Measurements from ENCODE around the gene ZG16B. TPM values are rescaled to one million over a fixed set of nuclear protein-coding genes. Genes with fewer than 3 reads are reported as not detected.

ZG16B gene
- total RNA-seq, 4 donors from 2014 or later: not detected

GRCh38 chr16:2826591-2827373 is 3.3 kb upstream of the ZG16B start:
- no peak overlapping the region for H3K4me3 ChIP-seq
- no peak overlapping the region for H3K27ac ChIP-seq (replicated peaks in 1 of 4)
- WGBS: 77% methylated on average over 14 of the region's 19 CpGs
- no peaks in the 10 kb centered on the region for H3K36me3 ChIP-seq
- TF ChIP-seq EP300 (IDR thresholded peaks at IDR 0.05) (no peak), POLR2AphosphoS5 (IDR thresholded peaks at IDR 0.05) (no peak), POLR2A (IDR thresholded peaks at IDR 0.05; ENCODE audit: low read depth) (no peak), CTCF (IDR thresholded peaks at IDR 0.05) (no peak)
- intact Hi-C loops (cut with DNase I): no loop called here
- no peak for DNase-seq (ENCODE audit: extremely low spot score)
- H3K4me1 ChIP-seq: peaks cover 0 to 8% (median 0%) of the 10 kb centered on the region in 4 donors
- H3K9me3 ChIP-seq: no peaks in the 10 kb centered on the region
- peaks cover 0 to 65% (median 0%) of the 10 kb centered on the region in 4 donors for H3K27me3 ChIP-seq

- Histone ChIP-seq H3K4me3 (no peak overlapping the region), H3K36me3 (no peaks in the 10 kb centered on the region), H3K27me3 (peaks cover 0 to 71% (median 0%) of the 10 kb centered on the region in 4 donors), H3K27ac (replicated peaks in 1 of 4) (no peak overlapping the region), H3K4me1 (peaks cover 0 to 8% (median 0%) of the 10 kb centered on the region in 4 donors), H3K9me3 (no peaks in the 10 kb centered on the region)
- TF ChIP-seq POLR2AphosphoS5 (IDR thresholded peaks at IDR 0.05) (no peak), EP300 (IDR thresholded peaks at IDR 0.05) (no peak), POLR2A (IDR thresholded peaks at IDR 0.05; ENCODE audit: low read depth) (no peak), CTCF (IDR thresholded peaks at IDR 0.05) (no peak)
- no peak for DNase-seq (ENCODE audit: extremely low spot score)
- 75% methylated on average over 15 of the region's 15 CpGs for WGBS
- intact Hi-C loops (cut with DNase I): no loop called here
These were observed 2.7 kb upstream of the ZG16B start for GRCh38 chr16:2827374-2827791.

GRCh38 chr16:2827831-2828520 is 2.1 kb upstream of the ZG16B start:
- TF ChIP-seq CTCF (IDR thresholded peaks at IDR 0.05) (no peak), POLR2AphosphoS5 (IDR thresholded peaks at IDR 0.05) (no peak), POLR2A (IDR thresholded peaks at IDR 0.05; ENCODE audit: low read depth) (no peak), EP300 (IDR thresholded peaks at IDR 0.05) (no peak)
- Histone ChIP-seq H3K36me3 (no peaks in the 10 kb centered on the region), H3K4me1 (peaks cover 0 to 8% (median 0%) of the 10 kb centered on the region in 4 donors), H3K27ac (replicated peaks in 1 of 4) (no peak overlapping the region), H3K4me3 (no peak overlapping the region), H3K9me3 (no peaks in the 10 kb centered on the region), H3K27me3 (peaks cover 0 to 77% (median 0%) of the 10 kb centered on the region in 4 donors)
- DNase-seq (ENCODE audit: extremely low spot score): no peak
- WGBS: 75% methylated on average over 12 of the region's 14 CpGs
- intact Hi-C loops (cut with DNase I): no loop called here

GRCh38 chr16:2828521-2828840 is 1.6 kb upstream of the ZG16B start:
- WGBS: 86% methylated on average over 8 of the region's 8 CpGs
- H3K27ac ChIP-seq (replicated peaks in 1 of 4): no peak overlapping the region
- peaks cover 0 to 8% (median 0%) of the 10 kb centered on the region in 4 donors for H3K4me1 ChIP-seq
- no peak overlapping the region for H3K4me3 ChIP-seq
- no peaks in the 10 kb centered on the region for H3K36me3 ChIP-seq
- peaks cover 0 to 77% (median 0%) of the 10 kb centered on the region in 4 donors for H3K27me3 ChIP-seq
- no peaks in the 10 kb centered on the region for H3K9me3 ChIP-seq
- no peak for TF ChIP-seq POLR2A (IDR thresholded peaks at IDR 0.05; ENCODE audit: low read depth)
- no peak for TF ChIP-seq CTCF (IDR thresholded peaks at IDR 0.05)
- TF ChIP-seq EP300 (IDR thresholded peaks at IDR 0.05): no peak
- TF ChIP-seq POLR2AphosphoS5 (IDR thresholded peaks at IDR 0.05): no peak
- intact Hi-C loops (cut with DNase I): no loop called here
- no peak for DNase-seq (ENCODE audit: extremely low spot score)
